HG02870 (cell line): ENCODE results near the gene THOP1.

ENCODE experiments used
- ATAC-seq: cut with Tn5 transposase; IDR thresholded peaks from one replicate; pipeline ENCODE4 v1.9.1; 2021; ENCODE audit warnings: mild to moderate bottlenecking, moderate library complexity; ENCODE audit not compliant: unreplicated experiment

The THOP1 gene

GRCh38 chr19:2802826-2803225 lies 17.5 kb downstream of the THOP1 start:
- no peak for ATAC-seq

- ATAC-seq, result no peak
Observed at GRCh38 chr19:2803486-2804155, 18.3 kb downstream of the THOP1 start.

GRCh38 chr19:2804156-2805004 lies 19.1 kb downstream of the THOP1 start:
- no peak for ATAC-seq

GRCh38 chr19:2805261-2805900 lies 20.1 kb downstream of the THOP1 start:
- no peak for ATAC-seq

DNA sequence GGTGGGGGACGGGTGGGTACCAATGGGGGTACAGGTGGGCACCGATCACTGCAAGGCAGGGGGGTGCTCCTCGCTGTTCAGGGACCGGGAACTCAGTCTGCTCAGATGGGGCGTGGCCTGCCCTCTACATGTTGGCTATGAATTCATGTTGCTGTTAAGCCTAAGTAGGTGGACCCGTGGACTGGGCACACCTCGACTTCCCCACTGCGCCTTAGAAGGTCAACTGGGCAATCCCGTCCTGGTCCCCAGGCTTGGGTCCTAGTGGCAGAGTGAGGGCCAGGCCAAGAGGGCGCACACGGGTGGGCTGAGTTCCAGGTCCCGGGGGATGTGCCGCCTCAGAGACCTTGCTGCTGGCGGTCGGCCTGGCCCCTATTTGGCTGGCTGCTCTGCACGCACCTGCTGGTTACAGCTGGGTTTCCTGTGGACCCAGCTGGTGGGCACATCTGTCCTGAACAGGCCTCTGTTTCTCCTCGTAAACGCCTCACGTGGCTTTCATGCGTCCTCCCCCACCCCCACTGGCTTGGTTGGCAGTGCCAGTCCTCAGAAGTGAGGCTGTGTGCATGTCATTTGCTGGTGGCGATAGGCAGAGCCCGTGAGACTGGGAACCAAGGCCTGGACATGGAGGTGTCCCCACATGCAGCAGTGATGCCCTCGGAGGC lies 20.8 kb downstream of the THOP1 start:
- no peak for ATAC-seq

DNA sequence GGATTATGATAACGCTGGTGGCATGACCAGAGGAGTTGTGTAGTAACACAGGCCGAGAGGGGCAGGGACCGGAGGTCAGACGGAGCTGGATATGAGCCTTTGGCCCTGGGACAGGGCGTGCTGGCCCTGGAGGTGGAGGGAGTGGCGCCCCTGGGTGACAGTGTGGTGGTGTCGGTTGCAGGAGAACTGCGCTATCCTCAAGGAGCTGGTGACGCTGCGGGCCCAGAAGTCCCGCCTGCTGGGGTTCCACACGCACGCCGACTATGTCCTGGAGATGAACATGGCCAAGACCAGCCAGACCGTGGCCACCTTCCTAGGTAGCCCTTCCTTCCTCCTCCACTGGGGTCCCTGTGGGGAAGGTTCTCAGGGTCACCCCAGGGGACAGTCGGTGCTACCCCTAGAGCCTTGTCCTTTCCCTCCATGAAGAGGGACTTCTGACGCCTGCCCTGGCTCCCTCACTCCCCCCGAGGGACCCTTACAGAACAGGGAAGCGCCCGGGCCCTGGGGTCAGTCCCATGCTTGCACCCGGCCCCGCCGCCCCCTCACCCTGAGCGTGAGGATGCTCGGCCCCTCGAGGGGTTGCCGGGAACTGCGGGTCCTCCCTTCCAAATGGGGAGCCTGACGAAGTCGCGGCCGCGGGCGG lies 21.6 kb downstream of the THOP1 start:
- ATAC-seq, result no peak

DNA sequence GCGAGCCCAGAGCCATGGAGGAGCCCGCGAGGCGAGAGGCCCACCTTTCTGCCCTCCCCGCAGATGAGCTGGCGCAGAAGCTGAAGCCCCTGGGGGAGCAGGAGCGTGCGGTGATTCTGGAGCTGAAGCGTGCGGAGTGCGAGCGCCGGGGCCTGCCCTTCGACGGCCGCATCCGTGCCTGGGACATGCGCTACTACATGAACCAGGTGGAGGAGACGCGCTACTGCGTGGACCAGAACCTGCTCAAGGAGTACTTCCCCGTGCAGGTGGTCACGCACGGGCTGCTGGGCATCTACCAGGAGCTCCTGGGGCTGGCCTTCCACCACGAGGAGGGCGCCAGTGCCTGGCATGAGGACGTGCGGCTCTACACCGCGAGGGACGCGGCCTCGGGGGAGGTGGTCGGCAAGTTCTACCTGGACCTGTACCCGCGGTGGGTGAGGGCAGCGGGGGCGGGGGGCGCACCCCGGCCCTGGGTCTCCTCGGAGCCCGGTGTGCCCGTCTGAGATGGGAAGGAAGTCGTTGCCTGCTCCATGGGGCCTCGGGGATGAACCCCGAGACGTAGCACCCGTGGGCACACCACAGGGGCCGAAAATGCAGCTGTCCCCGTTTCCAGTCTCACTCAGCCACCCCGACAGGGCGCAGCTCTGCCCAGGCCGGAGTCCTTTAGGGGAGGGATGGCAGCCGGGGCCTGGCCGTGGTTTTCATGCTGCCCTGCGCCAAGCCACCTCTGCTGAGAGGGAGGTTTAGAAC lies 22.3 kb downstream of the THOP1 start:
- ATAC-seq, result no peak

DNA sequence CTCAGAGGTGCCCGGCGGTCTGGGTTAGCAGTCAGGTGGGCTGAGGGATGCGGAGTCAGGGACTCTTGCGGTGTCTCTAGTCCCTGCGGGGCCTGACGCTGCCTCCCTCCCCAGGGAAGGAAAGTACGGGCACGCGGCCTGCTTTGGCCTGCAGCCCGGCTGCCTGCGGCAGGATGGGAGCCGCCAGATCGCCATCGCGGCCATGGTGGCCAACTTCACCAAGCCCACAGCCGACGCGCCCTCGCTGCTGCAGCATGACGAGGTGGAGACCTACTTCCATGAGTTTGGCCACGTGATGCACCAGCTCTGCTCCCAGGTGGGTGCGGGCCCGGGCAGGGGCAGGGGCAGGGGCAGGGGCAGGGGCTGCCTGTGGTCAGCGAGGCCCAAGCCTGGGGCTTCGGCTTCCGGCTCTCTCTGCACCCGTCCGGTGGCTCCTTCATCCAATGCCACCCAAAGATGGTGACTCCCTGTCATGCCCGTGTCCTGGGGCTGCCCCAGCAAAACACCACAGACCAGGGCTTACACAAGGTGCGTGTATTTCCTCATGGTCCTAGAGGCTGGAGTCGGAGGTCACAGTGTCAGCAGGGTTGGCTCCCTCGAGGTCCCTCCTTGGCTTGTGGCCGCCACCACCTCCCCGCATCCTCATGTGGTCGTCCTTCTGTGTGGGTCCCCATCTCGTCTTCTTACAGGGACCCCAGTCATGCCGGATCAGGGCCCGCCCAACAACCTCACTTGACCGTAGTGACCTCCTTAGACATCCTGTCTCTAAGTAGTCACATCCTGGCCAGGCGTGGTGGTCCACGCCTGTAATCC lies 23.0 kb downstream of the THOP1 start:
- no peak for ATAC-seq

GRCh38 chr19:2809387-2810140 lies 24.3 kb downstream of the THOP1 start:
- ATAC-seq, result no peak

- ATAC-seq, result no peak
Observed at GRCh38 chr19:2810141-2811091, 25.1 kb downstream of the THOP1 start.

- no peak for ATAC-seq
Observed at GRCh38 chr19:2811221-2811722, 26.0 kb downstream of the THOP1 start.

DNA sequence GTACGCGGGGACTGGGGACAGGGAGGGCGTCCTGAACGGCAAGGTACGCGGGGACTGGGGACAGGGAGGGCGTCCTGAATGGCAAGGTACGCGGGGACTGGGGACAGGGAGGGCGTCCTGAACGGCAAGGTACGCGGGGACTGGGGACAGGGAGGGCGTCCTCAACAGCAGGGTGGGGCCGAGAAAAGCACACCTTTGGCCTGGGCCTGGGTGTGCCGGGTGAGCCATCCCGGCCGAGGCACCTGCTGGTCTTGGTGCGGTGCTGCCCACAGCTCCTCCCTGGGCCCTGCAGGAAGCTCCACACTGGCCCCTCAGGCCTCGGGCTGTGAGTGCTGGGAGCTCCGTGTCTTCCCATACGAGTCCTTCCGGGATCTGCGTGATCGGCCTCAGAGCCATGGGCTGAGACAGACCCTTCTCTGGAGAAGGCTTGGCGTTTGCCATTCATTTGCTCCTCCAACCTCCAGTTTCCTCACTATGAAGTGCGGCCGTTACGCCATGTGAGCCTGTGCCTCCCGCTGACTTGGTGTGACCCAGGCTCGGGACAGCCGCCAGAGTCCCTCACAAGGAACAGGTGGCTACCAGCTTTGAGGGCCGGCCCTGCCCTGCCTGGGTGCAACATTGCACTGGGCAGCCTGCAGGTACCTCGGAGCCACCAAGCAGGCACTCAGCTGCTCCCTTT lies 26.6 kb downstream of the THOP1 start:
- ATAC-seq, result no peak

- no peak for ATAC-seq
Observed at GRCh38 chr19:2812414-2813234, 27.3 kb downstream of the THOP1 start.

DNA sequence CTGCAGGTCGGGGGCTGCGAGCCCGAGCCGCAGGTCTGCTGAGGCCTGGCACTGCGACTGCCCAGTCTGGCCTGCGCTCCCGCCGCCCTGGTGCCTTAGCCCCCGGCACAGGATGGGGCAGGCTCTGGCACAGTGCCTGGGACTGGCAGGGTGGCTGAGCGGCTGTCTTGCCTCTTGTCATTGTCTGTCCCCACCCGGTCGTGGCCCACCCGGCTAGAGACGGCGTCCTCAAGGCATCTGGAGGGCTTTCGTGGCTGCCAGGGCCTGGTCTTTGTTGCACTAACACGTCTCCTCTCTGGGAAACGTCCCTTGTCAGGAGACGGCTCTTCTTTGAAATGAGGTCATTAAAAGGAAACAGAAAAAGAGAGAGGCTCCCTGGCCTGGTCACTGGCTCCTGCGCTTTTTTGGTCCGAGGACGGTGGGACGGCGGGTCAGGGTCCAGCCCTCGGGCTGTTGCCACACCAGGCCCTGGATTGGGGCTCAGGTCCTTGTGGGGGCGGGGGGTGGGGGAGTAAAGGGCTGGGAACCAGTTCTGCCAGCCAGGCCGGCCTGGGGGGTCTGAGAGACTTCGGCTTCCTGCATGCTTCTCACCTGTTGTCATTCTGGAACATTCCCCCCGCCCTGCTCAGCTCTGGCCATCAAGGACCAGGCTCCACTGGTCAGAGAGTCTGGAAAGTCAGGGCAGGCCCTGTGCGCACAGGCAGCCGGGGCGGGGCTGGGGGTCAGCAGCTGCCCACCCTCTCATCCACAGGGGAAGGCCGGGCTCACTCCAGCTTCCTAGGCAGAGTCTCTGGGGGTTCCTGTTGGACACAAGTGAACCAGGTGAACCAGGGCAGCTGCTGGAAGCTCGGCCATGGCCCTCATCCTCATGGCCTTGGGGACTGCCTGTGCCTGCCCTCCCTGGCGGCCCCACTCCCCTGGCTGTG lies 28.2 kb downstream of the THOP1 start:
- ATAC-seq, result no peak

GRCh38 chr19:2814426-2814825 lies 29.1 kb downstream of the THOP1 start:
- no peak for ATAC-seq
